ENCODE measurements around the gene ADCY3. TPM values are rescaled to one million over a fixed set of nuclear protein-coding genes. Genes with fewer than 3 reads are reported as not detected.

ADCY3 gene
- total and polyA plus RNA-seq, 9 of the 15 experiments (the other 6 are each of a cell fraction or from before 2014, with no cell fraction given), result 1.5 to 54.8 (median 26.3) TPM

- TF ChIP-seq CUX1 (CRISPR knock-in tag; IDR thresholded peaks at IDR 0.05), result peak; percentile 35; the same call in 1 of the 2 replicates
- TF ChIP-seq NCOR1 (IDR thresholded peaks at IDR 0.05), result 0 out of 2 replicates have a peak, but pooled peaks have one; percentile 7
- peak; percentile 89 for TF ChIP-seq ZNF316 (IDR thresholded peaks at IDR 0.05)
- TF ChIP-seq HMBOX1 (IDR thresholded peaks at IDR 0.05), result peak; percentile 36; the same call in 1 of the 2 replicates
- TF ChIP-seq OTX1 (CRISPR knock-in tag; IDR thresholded peaks at IDR 0.05), result 0 out of 2 replicates have a peak, but pooled peaks have one; percentile 9
- peak; percentile 88 for TF ChIP-seq ZNF592 (IDR thresholded peaks at IDR 0.05)
- no peak for TF ChIP-seq ATF4 (CRISPR knock-in tag; IDR thresholded peaks at IDR 0.05)
- no peak for TF ChIP-seq HMGN3 (IDR thresholded peaks at IDR 0.05; ENCODE audit: borderline replicate concordance, extremely low read depth, insufficient read length, low read depth, low read length)
- peak in 1 of 2 experiments; percentile 24; a peak in 1 of 4 replicates for TF ChIP-seq KDM1A (IDR thresholded peaks at IDR 0.05)
- peak; percentile 24; the same call in 1 of the 2 replicates for TF ChIP-seq ZNF766 (CRISPR knock-in tag; conservative IDR thresholded peaks at IDR 0.05)
- peak; percentile 68; the same call in 1 of the 2 replicates for TF ChIP-seq MAFK (IDR thresholded peaks at IDR 0.05; ENCODE audit: low read length)
- no peak for TF ChIP-seq ZNF696 (CRISPR knock-in tag; conservative IDR thresholded peaks at IDR 0.05)
- TF ChIP-seq ZNF277 (CRISPR knock-in tag; IDR thresholded peaks at IDR 0.05; ENCODE audit: borderline replicate concordance), result no peak
- TF ChIP-seq SMARCB1 (IDR thresholded peaks at IDR 0.05; ENCODE audit: insufficient read length, low read depth), result no peak
- TF ChIP-seq ZNF764 (CRISPR knock-in tag; IDR thresholded peaks at IDR 0.05; ENCODE audit: low read depth), result no peak
- TF ChIP-seq GATAD2A (IDR thresholded peaks at IDR 0.05), result no peak
These were observed 103.2 kb downstream of the ADCY3 start (continued) for GRCh38 chr2:24816884-24817283.
